Body of pancreas (tissue), 4 donors: ENCODE results near the gene SUSD4.
"Not testable (repeated sequence)": the region's sequence is repeated elsewhere in the genome, so short reads cannot be mapped to it uniquely, and the experiment has no call there.

Source experiments
- CTCF ChIP-seq, 7 experiments: fragments of 450-650 bp in 4 of 7; fragments of 200-600 bp in 3 of 7; sonication (generic) in 3 of 7; IDR thresholded peaks; one replicate each; pipeline ENCODE4 v1.5.1; 2016 to 2019; ENCODE audit warnings: antibody characterized with exemption in 7 of 7
- POLR2A ChIP-seq, 3 donors: fragments of 450-650 bp; IDR thresholded peaks; one replicate each; pipeline ENCODE4 v1.6.1; 2016; ENCODE audit warnings: antibody characterized with exemption in 3 of 3, mild to moderate bottlenecking in 2 of 3

- TF ChIP-seq POLR2A, CTCF (IDR thresholded peaks at IDR 0.05): not testable (repeated sequence)
These were observed 80.3 kb downstream of the SUSD4 start for GRCh38 chr1:223283697-223284096.
